Activated CD4-positive, alpha-beta T cell treated with anti-CD3 and anti-CD28 coated beads, Interleukin-2, amount 10 ng/mL, durations not matched to agents 24 days and 14 days (primary cell): ENCODE data around the gene UPK3A. TPM values are rescaled to one million over a fixed set of nuclear protein-coding genes. Genes with fewer than 3 reads are reported as not detected.

Experiments used
- DNase-seq: peaks from one replicate; pipeline ENCODE4 v3.0.0; 2022
- H3K27ac Mint-ChIP-seq: one replicate; pipeline ENCODE4 v1.8.0; 2022; ENCODE audit warnings: mild to moderate bottlenecking, mixed read lengths
- H3K27me3 Mint-ChIP-seq: one replicate; pipeline ENCODE4 v1.8.0; 2022; ENCODE audit warnings: mixed read lengths
- H3K36me3 Mint-ChIP-seq: one replicate; pipeline ENCODE4 v1.8.0; 2022; ENCODE audit warnings: low read depth, mild to moderate bottlenecking, mixed read lengths
- H3K4me1 Mint-ChIP-seq: one replicate; pipeline ENCODE4 v1.8.0; 2021; ENCODE audit warnings: mixed read lengths
- H3K4me3 Mint-ChIP-seq: one replicate; pipeline ENCODE4 v1.8.0; 2022; ENCODE audit warnings: mild to moderate bottlenecking, moderate library complexity, mixed read lengths
- H3K9me3 Mint-ChIP-seq: one replicate; pipeline ENCODE4 v1.8.0; 2021; ENCODE audit warnings: mixed read lengths
- intact Hi-C: fragments of 100-400 bp; cut with micrococcal nuclease; formaldehyde crosslinking; loops from one replicate; pipeline ENCODE4 v1.15.1; 2023
- total RNA-seq: library from RNA; stranded (reverse); gene quantifications from 2 replicates; pipeline ENCODE4 v1.2.3, GENCODE V29; 2022

Gene UPK3A
- total RNA-seq, 1 donor from 2014 or later = not detected

DNA sequence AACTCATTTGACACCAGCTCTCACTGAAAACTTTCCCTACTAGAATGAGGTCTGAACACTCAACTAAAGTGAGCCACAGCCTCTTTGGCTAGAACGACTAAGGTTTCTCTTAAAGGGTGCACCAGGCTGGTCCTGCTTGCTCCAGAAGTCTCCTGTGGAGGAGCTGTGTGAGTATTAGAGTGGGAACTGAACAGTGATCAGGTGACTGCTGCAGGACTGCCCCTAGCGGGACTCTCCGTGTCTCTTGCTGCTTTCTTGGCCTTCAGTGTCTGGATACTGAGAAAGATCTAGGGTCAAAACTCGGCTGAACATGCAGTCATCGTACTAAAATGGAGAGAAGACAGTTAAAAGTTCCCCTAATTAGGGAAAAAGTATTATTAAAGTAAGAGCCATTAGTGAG lies 59.6 kb downstream of the UPK3A start:
- DNase-seq = no peak
- intact Hi-C loops = no loop called here
- peaks cover 47% of the 10 kb centered on the region for H3K36me3 Mint-ChIP-seq

More for the DNA sequence above, 59.6 kb downstream of the UPK3A start:
- Mint-ChIP-seq H3K4me3 (no peak overlapping the region), H3K27ac (peak overlapping the region; percentile 8), H3K4me1 (peaks cover 10% of the 10 kb centered on the region), H3K27me3 (no peaks in the 10 kb centered on the region), H3K9me3 (no peaks in the 10 kb centered on the region)

Other genes with a start within 250 kb of the UPK3A start
- gene NUP50, start 121.0 kb upstream of the UPK3A start, total RNA-seq = 167 and 168 TPM in 2 replicates
- gene KIAA0930, start 44.1 kb upstream of the UPK3A start, total RNA-seq = 45.3 and 45.6 TPM in 2 replicates
- 32.0 and 32.5 TPM in 2 replicates for gene FAM118A, start 25.0 kb downstream of the UPK3A start, total RNA-seq
- 0.56 and 0.59 TPM in 2 replicates for gene SMC1B, start 128.7 kb downstream of the UPK3A start, total RNA-seq
- 12.4 and 13.5 TPM in 2 replicates for gene RIBC2, start 128.7 kb downstream of the UPK3A start, total RNA-seq
- gene FBLN1, start 217.9 kb downstream of the UPK3A start, total RNA-seq = not detected in 2 replicates